Stimulated activated CD8-positive, alpha-beta memory T cell treated with anti-CD3 and anti-CD28 coated beads, Interleukin-15, amount 100 ng/mL, for 48 hours (primary cell): ENCODE results near the gene TRNT1.
A peak's percentile ranks its signal among the peaks of the same experiment; 100 is the strongest.

Experiments used
- DNase-seq, 2 donors: peaks; one replicate each; pipeline ENCODE4 v3.0.0-alpha.2; 2020; ENCODE audit warnings: low read depth in 2 of 2

The TRNT1 gene

GRCh38 chr3:3178498-3179328 lies 52.0 kb downstream of the TRNT1 start:
- DNase-seq = no peak

DNA sequence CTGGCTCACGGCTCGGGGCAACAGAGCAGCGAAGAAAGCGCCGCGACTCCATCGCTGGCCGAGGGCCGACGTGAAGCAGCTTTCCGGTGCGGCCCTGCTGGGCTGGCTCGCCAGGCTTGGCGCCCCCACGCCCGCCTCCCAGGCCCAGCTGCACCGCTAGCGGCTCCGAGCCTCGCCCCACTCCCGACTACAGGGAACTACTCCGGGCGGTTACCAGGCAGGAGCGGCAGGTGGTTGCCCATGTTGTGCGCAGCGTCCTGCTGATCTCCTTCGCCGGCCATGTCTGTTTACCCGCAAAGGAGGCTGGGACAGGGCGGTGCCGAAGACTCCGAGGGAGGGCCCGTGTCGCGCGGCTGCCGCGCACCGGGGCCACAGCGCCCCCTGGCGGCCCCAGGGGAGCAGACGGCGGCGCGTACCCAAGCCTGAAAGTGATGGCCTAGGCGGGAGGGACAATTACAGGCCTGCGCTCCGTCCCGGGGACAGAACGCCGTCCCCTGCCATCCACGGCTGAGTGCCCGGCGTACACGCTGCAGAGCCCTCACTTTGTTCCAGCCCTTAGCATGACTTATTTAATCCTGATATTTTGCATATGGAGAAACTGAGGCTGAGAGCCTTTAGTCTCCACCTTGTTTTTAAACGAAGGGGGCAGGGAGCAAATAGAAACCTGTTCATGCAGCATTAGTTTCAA lies 52.8 kb downstream of the TRNT1 start, which contains the start of gene CRBN:
Gene CRBN (minus strand): TSS at position 285 of the 688 bp plus-strand sequence. CDS start 4 bp downstream, at position 281.
- DNase-seq = peak; percentile 78 to 81

DNA sequence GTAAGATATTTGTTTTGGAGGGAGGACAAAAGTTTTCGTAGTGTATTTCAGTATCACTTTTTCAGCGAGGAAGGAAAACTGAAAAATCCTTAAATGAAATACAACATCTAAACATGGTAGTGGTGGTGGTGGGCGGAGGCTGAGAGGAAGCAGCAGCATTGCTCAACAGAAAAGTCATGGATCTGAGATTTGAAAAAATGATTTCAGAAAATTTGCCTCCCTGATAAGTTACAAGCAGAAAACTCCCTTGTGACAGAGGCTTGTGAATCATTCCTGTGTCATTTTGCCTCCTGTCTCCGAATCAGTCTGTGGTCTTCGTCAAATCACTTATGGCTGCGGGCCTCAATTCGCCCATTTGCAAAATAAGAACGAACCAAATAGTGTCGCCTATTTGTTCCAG lies 53.7 kb downstream of the TRNT1 start:
- DNase-seq = no peak

DNA sequence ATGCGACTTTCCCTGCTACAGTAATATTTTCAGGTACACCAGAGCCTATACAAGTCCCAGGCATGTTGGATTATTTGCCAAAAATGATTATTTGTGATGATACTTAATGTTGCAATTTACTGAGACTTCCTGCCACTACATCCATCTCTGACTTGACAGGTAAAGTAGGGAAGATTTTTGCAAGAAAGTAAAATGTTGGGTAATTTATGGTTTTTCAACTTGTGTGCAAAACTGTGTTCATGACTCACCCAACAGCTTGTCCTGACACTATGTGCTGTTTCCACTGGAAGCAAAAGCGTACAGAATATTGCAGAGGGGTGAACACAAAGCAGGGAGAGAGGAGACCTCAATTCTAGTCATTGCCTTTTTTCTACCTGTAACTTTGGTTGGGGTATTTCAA lies 58.1 kb downstream of the TRNT1 start:
- DNase-seq = no peak

DNA sequence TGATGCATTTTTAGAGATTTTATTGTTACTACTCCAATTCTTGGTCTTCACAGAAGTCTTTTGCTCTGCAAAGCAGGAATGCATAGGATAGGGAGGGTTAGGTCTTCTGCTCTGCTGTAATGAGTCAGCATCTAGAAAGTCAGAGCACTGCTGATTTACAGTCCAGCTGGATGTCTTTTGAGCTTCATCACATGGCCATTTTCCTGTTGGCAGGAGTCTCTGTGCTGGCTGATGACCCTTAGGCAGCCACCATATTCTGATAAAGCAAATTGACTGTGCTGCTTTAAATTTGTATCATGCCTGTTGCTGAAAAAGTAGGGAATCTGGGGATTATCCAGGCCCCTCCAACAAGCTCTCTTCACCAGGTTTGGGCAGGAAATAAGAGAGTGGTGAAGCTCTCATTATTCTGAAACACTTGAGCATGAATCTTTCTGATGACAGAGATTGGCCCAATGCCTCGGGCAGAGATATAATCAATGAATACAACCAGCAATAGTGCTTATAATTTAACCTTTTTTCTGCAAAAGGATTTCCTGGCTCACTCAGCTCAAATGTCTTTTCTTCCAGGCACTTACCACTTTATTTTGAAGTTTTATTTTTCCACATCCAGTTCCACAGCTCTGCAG lies 62.5 kb downstream of the TRNT1 start:
- no peak for DNase-seq

DNA sequence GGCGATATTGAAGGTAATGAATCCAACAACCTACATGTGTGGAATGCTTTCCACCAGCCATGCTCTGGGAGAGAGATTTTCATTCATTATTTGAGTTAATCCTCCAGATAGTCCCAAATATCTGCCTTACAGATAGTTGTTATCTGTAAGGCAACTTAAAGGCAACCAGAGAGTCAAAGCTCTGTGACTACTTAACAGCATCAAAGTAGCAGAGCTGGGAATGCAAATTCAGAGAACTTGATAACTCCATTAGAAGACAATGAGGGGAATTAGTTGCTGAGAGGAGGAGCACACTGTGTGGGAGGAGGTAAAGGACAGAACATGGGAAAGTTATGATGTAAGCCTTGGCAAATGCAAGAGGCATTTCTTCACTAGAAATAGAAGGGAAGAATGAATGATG lies 63.2 kb downstream of the TRNT1 start:
- DNase-seq = no peak

DNA sequence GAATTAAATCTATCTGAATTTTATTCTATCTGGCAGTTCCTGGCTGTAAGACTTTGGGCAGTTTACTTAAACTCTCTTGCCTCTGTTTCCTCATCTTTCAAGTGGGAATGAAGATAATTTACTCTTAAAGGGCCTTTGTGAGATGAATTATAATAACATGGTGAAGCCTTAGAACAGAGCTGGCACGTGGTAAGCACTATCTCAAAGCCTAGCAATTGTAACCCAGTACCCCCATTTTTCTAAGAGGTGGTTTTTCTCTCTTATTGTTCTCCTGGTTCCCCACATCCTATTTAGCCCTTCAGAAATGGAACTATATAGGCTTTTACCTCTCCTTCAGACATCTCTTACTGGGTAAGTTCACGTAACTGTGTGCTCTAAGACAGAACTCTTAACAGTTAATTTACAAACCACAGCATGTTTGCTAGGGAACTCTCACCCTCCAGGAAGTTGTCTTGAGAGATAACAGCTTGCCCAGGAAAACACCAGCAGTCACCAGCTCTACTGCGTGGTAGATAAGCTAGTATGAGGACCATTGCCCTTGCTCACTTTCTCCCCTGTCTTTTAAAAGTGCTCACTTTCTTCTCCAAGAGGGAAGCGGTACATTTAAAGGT lies 65.0 kb downstream of the TRNT1 start:
- no peak for DNase-seq

- DNase-seq = no peak
Measured at GRCh38 chr3:3192286-3192675, 65.5 kb downstream of the TRNT1 start.

- no peak for DNase-seq
Measured at GRCh38 chr3:3194861-3195260, 68.1 kb downstream of the TRNT1 start.

DNA sequence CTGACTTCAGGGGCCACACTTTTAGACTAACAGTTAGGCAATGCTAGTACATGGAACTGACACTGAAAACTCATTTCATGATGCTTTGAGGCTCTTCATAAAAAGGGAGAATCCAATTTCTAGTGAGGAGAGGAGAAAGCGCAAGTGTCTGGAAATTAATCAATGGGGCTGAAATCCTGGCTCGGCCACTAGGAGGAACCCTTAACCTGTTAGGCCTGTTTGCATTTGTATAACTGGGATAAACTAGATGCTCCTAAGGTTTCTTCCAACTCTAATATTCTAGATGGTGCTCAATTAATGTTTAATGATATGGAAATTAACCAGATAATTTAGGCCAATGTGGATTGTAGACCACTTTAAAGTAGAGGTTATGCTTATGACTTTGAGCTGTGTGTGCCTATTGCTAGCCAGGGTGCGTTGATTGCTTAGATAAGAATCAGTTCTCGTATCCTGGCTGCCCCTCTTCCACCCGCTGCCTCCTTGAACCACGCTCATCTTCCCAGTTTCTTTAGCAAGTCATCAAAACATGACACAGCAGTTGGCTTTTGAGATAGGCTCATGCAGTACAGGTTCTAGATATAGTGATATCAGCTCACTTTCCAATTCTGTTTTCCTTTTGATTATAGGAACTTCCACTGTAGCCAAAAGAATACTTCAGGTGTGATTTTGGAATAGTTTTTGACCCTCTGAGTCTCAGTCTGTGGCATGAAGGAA lies 69.6 kb downstream of the TRNT1 start:
- DNase-seq = no peak
